Upper lobe of left lung (tissue), 4 donors: ENCODE results near the gene TTC21B.

Experiments used
- EP300 ChIP-seq, 4 donors: sonication (generic); formaldehyde crosslinking; IDR thresholded peaks; one replicate each; pipeline ENCODE4 v1.5.1; 2017; ENCODE audit warnings: antibody characterized with exemption in 4 of 4, control low read depth in 2 of 4
- POLR2A ChIP-seq, 4 donors: fragments of 450-650 bp; IDR thresholded peaks; one replicate each; pipeline ENCODE4 v1.5.1; 2016 to 2017; ENCODE audit warnings: antibody characterized with exemption in 4 of 4, mild to moderate bottlenecking in 2 of 4
- POLR2AphosphoS5 ChIP-seq, 2 donors: sonication (generic); formaldehyde crosslinking; IDR thresholded peaks; one replicate each; pipeline ENCODE4 v1.5.1; 2017; ENCODE audit warnings: antibody characterized with exemption in 2 of 2
- TF ChIP-seq, protein P1 (sequence below), 6 experiments: fragments of 450-650 bp in 4 of 6; fragments of 200-600 bp in 2 of 6; sonication (generic) in 2 of 6; IDR thresholded peaks; one replicate each; pipeline ENCODE4 v1.5.1; 2016 to 2019; ENCODE audit warnings: antibody characterized with exemption in 6 of 6

DNA sequence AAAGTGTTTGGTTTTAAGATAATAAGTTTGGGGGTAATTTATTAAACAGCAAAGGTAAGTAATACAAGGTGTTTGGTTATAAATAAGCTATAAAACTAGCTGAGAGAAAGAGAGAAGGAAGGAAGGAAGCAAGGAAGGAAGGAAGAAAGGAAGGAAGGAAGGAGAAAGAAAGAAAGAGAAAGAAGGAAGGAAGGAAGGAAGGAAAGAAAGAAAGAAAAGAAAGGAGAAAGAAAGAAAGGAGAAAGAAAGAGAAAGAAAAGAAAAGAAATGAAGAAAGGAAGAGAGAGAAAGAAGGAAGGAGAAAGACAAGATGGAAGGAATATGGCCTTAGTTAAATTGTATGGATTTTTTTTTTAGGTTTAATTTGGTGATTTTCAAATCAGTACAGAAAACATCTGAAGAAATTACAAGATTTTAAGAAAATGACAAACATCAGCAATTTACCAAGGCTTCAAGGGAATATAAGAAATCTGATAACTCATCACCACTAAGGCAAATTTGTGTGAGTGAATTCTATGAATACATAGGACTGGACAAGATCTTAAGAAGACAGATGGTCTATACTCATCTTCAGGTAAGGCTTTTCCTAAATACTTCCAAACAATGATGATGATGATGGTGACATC lies 113.1 kb downstream of the TTC21B start:
- TF ChIP-seq POLR2A (IDR thresholded peaks at IDR 0.05) (no peak), POLR2AphosphoS5 (IDR thresholded peaks at IDR 0.05) (no peak), EP300 (IDR thresholded peaks at IDR 0.05) (no peak)
- TF ChIP-seq, protein P1, sequence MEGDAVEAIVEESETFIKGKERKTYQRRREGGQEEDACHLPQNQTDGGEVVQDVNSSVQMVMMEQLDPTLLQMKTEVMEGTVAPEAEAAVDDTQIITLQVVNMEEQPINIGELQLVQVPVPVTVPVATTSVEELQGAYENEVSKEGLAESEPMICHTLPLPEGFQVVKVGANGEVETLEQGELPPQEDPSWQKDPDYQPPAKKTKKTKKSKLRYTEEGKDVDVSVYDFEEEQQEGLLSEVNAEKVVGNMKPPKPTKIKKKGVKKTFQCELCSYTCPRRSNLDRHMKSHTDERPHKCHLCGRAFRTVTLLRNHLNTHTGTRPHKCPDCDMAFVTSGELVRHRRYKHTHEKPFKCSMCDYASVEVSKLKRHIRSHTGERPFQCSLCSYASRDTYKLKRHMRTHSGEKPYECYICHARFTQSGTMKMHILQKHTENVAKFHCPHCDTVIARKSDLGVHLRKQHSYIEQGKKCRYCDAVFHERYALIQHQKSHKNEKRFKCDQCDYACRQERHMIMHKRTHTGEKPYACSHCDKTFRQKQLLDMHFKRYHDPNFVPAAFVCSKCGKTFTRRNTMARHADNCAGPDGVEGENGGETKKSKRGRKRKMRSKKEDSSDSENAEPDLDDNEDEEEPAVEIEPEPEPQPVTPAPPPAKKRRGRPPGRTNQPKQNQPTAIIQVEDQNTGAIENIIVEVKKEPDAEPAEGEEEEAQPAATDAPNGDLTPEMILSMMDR (IDR thresholded peaks at IDR 0.05) = no peak
